ENCODE results near the gene CIRBP.

Gene CIRBP

DNA sequence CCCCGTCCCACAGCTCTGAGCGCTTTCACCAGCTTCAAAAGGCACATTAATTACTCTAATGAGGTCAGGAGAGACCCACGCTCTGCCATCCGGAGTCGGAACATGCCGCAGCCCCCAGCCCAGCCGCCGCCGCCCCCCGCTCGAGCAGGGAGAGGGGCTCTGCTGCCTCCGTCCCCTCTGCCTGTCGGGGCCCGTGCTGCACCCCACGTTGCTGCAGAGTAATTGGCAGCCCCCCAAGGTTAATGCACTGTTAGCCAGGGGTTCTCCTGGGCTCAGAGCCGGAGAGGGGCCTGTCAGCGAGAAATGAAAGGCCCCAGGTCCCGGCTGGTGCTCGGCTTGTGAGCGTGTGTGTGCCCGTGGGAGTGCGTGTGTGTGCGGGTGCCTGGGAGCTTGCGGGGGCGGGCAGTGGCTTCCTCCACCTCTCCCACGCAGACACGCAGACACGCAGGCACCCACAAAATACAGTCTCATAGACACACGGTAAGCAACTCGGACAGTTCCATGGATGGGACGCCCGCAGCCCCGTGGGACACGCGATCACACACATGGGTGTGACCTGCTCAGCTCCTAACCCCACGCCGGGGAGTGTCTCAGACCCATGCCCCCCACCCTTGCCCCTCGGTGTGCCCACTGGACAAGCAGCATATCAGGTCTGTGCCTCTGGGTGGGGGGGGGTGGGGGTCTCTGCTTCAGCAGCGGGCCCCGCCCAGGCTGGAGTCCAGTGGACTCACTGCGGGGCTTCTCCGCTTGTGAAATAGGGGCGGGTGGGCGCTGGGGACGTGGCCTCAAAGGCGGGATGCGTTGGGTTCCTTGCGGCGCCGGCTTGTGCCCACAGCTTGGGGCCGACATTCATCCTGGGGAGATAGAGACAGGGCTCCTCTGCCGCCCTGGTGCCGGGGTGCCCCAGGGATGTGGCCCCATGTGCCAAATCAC, 11.8 kb downstream of the CIRBP start:
- DNase-seq (ENCODE audit: low read depth), result no peak

DNA sequence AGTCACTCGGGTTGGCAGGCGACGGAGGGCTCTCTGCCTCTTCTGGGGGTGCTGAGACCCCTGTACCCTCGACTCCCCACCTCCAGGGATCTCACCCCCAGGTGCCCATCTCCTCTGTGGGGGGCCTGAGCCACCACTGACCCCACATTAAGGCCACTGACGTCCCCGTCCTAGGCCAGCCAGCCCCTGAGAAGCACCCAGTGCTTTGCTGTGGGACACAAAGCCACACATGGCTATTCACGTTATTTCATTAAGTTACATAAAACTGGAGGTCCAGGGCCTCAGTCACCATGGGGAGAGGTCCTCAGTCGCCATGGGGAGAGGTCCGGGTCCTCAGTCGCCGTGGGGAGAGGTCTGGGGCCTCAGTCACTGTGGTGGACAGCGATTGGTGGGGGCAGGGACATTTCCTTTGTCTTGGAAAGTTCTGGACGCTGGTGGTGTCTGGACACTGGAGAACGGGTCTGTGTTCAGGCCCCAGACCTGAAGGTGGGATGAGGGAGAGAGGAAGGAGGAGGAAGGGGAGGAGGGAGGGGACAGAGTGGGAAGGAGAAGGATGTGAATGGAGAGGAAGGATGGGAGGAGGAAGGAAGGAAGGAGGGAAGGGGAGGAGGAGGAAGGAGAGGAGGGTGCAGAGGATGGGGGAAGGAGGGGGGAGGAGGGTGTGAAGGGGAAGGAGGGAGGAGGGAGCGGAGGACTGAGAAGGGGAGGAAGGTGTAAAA, 12.6 kb downstream of the CIRBP start:
- no peak for DNase-seq (ENCODE audit: low read depth)

DNA sequence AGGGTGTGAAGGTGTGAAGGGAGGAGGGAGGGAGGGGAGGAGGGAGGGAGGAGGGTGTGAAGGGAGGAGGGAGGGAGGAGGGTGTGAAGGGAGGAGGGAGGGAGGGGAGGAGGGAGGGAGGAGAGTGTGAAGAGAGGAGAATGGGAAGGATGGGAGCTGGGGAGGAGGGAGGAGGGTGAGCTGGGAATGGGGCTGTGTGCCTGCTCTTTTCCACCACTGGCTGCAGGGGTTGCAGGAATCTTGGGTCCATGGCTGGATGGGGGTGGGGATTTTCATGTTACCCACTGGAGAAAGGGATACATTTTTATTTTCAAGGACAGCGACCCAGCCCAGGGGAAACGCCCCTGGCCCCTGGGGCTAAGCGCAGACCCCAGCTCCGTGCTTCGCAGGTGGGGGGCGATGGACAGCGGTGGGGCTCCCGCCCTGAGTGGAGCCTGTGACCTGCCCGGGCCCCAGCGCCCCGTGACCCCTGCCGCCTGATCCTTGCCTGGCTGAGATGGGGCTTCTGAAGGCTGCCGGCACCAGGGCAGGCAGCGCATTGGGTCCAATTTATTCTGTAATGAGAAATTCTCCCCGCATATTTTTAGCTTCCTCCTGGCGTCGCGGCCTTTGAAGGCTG, 13.6 kb downstream of the CIRBP start:
- DNase-seq (ENCODE audit: low read depth), result no peak

DNA sequence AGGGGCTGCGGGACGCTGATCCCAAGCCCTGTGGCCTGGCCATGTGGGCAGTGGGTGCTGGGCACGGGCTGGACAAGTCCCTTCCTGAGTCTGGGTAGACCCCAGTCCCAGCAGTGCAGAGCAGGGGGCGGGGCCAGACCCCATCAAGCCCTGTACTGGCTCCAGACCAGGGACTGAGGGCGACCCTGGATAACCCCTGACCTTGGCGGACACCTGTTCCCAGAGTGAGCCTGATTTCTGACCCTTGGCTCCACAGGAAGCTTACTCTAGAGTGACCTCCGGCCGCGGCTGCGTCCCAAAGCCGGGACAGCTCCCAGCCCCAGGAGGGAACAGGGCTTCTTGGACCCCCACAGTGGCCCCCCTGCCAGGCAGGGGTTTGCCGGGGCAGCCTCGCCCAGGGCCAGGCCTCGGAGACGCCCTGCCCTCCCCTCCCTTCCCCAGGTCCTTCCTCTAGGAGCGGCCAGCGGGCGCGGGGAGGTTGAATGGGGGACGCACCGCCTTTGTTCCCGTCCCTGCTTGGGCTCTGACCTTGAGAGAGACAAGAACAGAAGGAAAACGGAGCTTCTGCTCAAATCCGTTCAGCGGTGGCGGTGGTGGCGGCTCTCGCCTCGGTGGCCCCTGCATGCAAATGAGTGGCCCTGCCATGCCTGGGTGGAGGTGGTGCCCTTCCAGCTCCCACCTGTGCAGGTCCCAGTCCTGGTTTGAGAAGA, 14.2 kb downstream of the CIRBP start:
- DNase-seq (ENCODE audit: low read depth), result no peak

DNA sequence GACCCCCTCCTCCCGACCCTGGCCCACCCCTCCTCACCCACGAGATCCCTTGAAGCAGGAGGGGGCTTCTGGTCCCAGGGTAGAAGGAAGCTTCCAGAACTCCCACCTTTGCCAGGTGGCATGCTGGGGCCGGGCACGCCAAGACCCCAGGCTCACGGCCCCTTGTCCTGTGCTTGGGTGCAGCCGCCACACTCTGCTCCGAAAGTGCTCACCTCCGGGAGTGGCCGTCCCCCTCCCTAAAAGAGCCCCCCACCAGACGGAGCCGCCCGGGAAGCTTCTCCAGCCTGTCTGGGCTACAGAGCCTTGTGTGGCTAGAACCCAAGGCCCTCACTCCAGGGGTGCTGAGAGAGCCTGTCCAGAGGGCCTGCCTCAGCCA, 14.8 kb downstream of the CIRBP start:
- DNase-seq (ENCODE audit: low read depth), result no peak

DNA sequence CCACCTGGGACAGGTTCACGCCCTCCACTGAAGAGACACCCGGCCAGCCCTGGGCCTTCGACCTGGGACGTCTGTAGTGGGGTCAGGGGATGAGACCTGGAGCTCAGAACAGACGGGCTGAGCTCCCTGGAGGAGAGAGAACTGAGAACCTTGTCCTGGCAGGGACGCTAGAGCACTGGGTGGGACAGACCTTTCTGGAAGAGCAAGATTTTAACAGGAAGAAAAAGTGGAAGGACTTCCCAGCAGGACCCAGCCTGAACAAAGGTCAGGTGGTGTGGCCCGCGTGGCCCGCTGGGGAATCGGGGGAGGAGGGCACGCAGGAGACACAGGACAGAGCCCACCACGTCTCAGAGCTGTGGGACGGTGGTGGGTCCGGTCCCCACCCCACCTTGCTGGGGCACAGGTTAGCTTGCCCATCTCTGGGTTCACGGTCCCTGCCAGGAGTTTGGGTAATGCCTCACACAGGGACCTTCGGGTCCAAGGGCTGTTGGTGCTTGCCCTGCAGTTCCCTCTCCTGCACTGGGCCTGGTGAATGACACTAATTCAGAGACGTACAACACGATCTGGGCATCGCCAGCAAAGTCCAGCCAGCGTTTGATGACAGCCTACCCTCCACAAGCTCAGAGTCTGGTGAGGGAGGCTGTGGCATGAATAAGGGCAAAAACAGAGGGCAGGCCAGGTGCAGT, 15.3 kb downstream of the CIRBP start:
- DNase-seq (ENCODE audit: low read depth), result no peak

DNA sequence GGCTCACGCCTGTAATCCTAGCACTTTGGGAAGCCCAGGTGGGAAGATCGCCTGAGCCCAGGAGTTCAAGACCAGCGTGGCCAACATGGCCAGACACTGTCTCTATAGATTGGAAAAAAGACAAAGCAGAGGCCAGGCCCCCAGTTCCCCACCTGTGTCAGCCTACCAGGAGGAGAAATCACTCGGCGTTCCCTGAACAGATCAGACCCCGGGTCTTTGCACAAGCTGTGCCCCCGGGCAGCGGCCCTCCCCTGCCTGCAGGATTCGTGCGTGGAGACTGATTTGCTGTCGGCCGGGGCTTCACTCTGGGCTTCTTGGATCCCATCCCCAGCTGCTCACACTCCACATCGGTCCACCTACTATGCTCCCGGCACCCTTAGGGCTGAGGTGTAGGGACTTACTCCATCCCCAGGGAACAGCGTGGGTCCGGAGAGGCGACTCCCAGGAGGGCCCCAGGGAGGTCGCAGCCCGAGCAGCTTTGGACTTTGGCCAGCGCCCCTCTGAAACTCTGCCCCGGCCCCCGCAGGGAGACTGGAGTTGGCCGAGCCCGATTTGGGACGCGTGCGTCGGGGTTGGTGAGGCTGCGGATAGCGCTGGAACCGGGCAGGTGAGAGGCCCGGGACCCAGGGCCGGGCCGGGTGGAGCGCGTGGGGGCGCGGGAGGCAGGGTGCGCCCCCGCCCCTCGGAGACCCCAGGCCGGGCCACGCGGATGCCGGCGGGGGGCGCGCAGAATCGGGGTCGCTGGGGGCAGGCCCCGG, 16.0 kb downstream of the CIRBP start:
- DNase-seq (ENCODE audit: low read depth), result no peak

DNA sequence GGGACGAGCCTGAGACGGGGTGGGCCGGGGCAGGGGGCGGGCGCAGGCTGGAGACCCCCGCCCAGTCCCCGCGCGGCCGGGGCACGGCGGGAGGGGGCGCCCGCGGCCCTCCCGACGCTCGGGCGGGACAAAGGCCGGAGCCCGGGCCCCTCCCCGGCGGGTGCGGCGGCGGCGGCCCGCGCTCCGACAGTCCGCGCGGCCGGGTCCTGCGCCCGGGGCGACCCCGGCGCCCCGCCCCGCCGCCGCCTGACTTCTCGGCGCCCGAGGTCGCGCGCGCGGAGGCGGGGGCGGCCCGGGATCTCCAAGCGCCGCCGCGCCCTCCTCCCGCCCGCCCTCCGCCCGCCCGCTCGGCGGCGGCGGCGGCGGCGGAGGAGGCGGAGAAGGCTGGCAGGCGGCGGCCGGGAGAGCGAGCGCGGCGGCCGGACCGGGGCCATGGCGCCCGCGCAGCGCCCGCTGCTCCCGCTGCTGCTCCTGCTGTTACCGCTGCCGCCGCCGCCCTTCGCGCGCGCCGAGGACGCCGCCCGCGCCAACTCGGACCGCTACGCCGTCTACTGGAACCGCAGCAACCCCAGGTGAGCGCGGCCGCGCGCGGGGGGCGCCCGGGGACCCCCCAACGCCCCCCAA, 16.7 kb downstream of the CIRBP start, which contains the start of gene EFNA2:
Gene EFNA2 (plus strand): TSS at position 137 of the 624 bp plus-strand sequence. CDS start 296 bp downstream, at position 433.
- no peak for DNase-seq (ENCODE audit: low read depth)

DNA sequence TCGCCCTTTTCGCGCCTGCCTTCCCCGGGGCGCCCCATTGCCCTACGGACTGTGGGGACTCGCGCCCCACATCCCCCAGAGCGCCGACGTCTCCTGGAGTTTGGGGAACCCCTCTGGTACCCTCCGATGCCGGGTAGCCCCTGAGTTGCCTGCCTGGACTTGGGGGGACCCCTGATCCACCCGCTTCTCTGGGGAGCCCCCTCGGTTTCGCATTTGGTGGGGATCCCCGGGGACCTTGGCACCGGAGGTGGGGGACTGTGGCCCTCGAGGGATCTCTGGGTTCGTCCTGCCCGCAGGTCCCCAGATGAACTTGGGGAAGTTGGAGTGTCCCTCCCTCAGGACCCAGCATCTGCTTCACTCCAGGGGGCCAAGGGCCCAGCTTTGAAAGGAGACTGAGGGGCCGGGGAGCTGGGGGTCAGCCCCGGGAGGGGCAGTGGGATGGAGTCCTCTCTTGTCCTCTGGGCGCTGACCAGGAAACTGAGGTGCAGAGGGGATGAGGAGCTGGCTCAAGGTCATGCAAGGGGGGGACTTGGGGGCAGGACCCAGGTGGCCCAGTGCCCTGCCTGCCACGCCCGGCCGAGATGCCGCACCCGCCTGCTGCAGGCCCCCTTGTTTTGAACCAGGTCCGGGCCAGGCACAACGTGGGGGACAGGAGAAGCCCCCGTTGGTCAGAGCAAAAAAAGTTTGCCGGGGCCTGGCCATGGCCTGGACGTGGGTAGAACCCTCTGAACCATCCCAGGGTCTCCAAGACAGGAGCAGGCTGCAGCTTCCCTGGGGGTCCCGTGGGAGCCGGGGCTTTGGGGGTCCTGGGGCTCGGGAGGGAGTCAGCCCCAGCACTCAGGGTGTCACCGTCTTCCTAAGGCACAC, 17.6 kb downstream of the CIRBP start:
- DNase-seq (ENCODE audit: low read depth), result no peak

DNA sequence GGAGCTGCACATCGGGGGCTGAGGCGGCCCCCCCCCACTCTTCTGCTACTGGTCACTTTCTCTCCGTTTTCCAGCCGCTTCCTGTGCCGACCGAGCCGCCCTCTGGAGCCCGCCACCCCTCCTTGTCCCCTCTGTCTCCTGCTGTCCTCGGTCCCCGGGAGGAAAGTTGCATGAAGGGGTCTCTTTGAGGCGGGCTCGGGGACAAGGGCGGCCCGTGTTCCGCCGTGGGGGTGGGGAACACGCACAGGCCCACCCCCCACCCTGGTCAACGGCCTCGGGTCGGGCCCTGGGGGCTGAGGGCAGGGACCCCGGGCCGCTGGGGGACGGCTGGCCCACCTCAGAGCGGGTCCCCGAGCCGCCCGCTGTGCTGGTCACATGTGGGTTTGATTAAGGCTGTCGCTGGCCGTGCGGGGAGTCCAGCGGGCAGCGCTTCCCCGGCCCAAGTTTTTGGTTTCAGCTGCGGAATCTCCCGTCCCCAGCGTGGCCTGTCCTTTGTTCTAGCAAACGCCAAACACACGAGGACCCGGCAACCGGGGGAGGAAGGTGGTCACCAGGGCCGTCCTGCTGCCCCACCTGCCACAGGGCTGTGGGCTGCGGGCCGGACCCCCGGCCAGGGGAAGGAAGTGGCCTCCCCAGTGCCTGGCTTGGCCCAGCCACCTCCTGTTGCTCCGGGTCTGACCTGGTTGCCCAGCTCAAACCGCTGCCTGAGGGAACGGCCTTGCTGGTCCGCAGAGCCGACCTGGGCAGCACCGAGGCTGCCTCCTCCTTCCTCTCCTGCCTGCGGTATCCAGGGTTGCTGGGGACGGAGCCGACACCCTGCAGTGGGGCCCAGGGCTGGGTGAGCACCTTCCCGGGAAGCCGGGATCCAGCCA, 18.5 kb downstream of the CIRBP start:
- no peak for DNase-seq (ENCODE audit: low read depth)

DNA sequence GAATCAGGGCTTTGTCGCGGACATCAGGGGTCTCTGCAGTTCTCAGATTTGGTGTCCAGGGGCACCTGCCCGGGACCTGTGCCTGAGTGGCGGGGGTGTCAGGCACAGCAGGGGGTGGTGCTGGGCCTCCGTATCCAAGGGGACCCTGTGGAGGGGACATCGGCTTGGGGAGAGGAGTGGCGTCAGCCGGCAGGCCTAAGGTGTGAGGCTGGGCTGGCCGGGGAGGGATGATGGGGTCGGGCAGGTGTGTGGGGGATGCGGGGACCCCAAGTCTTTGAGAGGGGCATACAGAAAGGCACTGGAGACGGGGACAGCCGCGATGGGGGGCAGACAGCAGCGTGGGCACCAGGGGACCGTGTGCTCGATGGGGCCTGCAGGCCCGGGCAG, 19.1 kb downstream of the CIRBP start:
- DNase-seq (ENCODE audit: low read depth), result no peak

DNA sequence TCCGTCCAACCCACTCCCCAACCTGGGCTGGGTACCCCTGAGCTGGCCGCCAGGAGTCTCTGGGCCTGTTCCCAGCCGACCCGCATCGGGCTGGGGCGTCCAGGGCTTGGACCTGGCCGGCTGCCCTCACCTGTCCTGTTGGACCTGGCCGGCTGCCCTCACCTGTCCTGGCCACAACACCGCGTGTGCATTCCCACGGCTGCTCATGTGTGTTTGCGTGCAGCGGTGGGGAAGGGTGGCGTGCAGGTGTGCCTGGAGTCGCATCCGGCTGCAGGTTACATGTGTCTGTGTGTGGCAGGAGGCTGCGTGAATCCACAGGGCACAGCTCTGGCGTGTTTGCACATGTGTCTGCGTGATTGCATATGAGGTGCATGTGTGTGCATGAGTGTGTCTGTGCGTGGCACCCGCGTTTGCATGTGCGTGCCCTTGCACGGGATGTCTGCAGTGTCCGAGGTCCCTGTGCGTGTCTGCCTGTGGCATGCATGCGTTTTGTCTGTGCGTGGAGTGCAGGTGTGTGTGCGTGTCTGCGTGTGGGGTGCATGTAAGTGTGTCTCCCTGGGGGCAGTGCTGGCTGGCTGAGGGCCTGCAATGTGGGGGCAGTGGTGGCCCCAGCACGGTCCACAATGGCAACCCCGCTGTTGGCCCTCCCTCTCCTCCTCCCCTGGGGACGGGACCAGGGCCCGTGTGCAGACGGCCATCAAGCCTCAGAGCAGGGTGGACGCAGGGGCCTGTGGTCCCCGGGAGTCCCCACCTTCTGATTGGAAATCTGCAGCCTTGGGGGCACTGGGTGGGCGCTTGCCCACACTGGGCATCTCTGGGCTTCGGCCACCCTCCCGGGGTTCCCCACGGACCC, 19.9 kb downstream of the CIRBP start:
- DNase-seq (ENCODE audit: low read depth), result no peak

DNA sequence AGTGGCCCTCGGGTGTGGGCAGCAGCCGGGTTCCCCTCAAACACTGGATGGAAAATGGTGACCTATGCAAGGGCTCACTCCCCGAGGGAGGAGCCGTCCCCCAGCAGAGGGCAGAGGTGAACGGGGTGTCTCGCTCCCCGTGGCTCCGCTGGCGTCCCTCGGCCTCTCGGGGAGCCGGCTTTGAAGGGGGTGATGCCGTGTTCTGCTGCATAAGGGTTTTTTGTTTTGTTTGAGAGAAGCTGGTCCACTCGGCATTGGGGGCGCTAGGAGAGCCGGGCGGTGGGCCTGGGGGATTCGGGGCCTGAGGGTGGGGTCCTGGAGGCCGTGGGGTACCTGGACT, 20.5 kb downstream of the CIRBP start:
- DNase-seq (ENCODE audit: low read depth), result no peak

DNA sequence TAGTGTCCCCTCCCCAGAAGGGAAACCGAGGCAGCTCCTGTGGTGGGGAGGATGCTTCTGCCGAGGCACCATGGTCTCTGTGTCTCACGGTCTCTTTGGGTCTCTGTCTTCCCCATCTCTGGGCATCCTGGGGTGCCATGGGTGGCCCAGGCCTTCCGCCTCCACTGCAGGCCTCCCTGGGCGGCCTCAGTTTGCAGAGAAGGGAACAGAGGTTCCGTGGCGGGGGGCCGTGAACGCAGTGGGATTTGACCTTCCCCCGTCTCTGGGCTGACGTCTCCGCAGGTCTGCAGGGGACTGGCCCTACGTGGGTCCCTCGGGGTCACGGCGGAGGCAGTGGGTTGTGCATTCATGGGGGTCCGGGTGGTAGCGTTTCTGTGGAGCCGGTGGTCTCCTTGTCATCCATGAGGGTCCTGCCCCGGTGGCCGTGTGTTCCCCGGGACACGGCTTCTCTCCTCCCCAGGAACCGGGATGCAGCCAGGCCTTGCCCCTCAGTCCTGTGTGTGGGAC, 21.1 kb downstream of the CIRBP start:
- DNase-seq (ENCODE audit: low read depth), result no peak

DNA sequence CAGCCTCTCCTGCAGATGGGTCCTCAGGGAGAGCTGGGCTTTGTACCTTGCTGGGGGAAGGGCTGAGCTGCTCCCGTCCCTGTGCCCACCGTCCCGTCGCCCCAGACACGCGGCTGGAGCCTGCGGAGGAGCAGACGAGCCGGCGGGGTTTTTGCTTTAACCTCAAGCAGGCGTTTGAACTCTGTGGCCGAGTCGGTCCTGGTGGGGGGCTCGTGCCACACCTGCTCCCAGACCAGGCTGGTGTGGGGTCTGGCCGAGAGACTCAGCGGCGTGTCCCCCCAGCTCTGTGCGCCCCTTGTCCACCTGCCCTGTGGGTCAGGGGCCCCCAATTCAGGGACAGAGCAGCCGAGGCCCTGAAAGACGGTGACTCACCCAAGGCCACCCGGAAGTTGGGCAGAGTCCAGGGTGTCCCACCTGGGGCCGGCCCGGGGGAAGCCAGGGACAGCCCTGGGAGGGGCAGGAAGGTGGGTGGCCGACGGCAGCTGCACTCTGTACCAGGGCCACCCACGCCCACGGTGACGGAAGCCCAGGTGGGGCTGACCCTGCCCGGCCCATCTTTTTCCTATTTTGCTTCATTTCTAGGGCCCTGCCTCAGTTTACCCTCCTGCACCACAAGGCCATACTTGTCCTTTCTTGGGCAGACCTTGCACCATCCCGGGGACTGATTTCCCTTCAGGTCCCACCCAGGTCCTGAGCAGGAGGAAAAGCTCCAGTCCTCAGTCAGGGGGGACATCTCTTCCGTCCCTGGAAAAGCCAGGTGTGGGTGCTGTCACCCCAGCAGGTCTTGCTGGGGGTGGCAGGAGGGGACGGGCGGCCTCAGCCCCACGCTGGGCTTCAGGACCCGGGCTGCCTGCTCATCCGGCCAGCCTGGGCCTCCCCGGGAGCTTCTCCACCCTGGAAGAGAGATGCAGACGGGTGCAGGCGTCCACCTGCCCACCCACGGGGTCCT, 21.8 kb downstream of the CIRBP start:
- DNase-seq (ENCODE audit: low read depth), result no peak

DNA sequence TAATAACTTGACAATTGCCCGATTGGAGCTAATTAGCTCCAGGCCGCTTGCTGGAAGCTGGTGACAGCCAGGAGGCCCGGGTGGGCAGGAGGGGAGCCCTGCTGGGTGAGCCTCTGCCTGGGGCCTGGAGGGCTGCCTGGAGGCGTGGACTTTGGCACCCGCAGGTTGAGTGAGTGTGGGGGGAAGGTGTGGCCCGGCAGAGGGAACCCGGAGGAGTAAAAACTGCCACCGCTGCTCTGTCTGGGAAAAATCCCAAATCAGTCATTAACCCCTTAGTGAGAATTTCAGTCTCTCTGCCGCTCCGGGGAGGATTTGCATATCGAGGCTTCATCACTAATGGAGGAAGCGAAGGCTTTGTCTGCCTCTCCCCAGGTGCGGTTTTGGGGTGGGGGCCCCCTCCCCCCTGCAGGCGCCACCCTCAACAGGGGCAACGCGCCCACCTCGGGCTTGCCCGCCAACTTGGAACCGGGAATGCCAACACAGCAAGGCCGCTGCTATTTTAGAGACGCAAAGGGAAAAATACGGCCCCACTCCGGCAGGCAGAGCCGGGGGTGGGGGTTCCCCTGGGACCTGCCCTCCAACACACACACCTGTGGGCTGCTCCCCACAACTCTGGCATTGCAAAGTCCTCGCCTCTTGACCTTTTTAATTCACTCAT, 22.8 kb downstream of the CIRBP start:
- DNase-seq (ENCODE audit: low read depth), result no peak
